ENCODE measurements around the gene ITPR2. TPM values are rescaled to one million over a fixed set of nuclear protein-coding genes. Genes with fewer than 3 reads are reported as not detected.
"Not testable (repeated sequence)": the region's sequence is repeated elsewhere in the genome, so short reads cannot be mapped to it uniquely, and the experiment has no call there.

Gene ITPR2
- total RNA-seq, 1 experiment from 2014 or later = 41.6 TPM

DNA sequence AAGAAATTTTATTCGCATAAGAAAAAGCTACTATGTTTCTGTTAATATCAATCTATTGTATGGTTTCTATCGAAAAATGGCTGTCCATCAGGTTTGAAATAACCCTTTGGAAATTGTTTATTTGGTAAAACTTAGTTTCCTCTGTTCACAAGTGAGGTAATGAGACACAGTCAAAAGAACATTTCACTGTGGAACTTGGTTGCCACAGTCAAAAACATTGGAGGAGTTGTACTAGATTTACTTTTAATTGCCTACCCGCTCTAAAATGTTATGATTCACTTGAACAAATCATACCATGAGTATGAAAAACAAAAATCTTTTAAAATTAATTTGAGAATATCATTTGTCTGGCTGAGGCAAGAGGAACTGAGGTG lies 46.5 kb downstream of the ITPR2 start:
- Mint-ChIP-seq H3K27me3 (ENCODE audit: insufficient read depth, unreplicated experiment) (no peaks in the 10 kb centered on the region), H3K36me3 (ENCODE audit: insufficient read depth, unreplicated experiment) (peaks cover 14% of the 10 kb centered on the region), H3K4me3 (ENCODE audit: unreplicated experiment) (no peak overlapping the region), H3K27ac (ENCODE audit: unreplicated experiment) (no peak overlapping the region), H3K4me1 (ENCODE audit: low read depth, unreplicated experiment) (peaks cover 7% of the 10 kb centered on the region), H3K9me3 (ENCODE audit: unreplicated experiment) (peaks cover 7% of the 10 kb centered on the region)
- intact Hi-C loops (cut with micrococcal nuclease; ENCODE audit: unreplicated experiment) = no loop called here
- TF ChIP-seq, protein P1, sequence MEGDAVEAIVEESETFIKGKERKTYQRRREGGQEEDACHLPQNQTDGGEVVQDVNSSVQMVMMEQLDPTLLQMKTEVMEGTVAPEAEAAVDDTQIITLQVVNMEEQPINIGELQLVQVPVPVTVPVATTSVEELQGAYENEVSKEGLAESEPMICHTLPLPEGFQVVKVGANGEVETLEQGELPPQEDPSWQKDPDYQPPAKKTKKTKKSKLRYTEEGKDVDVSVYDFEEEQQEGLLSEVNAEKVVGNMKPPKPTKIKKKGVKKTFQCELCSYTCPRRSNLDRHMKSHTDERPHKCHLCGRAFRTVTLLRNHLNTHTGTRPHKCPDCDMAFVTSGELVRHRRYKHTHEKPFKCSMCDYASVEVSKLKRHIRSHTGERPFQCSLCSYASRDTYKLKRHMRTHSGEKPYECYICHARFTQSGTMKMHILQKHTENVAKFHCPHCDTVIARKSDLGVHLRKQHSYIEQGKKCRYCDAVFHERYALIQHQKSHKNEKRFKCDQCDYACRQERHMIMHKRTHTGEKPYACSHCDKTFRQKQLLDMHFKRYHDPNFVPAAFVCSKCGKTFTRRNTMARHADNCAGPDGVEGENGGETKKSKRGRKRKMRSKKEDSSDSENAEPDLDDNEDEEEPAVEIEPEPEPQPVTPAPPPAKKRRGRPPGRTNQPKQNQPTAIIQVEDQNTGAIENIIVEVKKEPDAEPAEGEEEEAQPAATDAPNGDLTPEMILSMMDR (IDR thresholded peaks at IDR 0.05; ENCODE audit: insufficient read depth in 1 of 2, low read depth in 1 of 2, low read length in 1 of 2, severe bottlenecking in 1 of 2, unreplicated experiment in 1 of 2) = no peak
- no TSS peak for BruUV-seq (replicated peaks)
- H3K36me3 ChIP-seq (ENCODE audit: control insufficient read depth, insufficient read depth, low read length) = no peaks in the 10 kb centered on the region
- H3K4me3 ChIP-seq (ENCODE audit: low read depth, low read length) = no peak overlapping the region
- ChIA-PET POLR2A (interaction anchor here (0.6 kb wide), 1 partner anchor 234 kb away, joined by 5 read pairs; no protein-coding TSS in a partner anchor), CTCF (no interaction called here)
- no peaks in the 10 kb centered on the region for H3K4me1 ChIP-seq
- no peaks in the 10 kb centered on the region for H3K27me3 ChIP-seq (replicated peaks; ENCODE audit: control insufficient read depth, insufficient read depth, low read length)
- H3K9me3 ChIP-seq = no peaks in the 10 kb centered on the region
- no peak for DNase-seq

DNA sequence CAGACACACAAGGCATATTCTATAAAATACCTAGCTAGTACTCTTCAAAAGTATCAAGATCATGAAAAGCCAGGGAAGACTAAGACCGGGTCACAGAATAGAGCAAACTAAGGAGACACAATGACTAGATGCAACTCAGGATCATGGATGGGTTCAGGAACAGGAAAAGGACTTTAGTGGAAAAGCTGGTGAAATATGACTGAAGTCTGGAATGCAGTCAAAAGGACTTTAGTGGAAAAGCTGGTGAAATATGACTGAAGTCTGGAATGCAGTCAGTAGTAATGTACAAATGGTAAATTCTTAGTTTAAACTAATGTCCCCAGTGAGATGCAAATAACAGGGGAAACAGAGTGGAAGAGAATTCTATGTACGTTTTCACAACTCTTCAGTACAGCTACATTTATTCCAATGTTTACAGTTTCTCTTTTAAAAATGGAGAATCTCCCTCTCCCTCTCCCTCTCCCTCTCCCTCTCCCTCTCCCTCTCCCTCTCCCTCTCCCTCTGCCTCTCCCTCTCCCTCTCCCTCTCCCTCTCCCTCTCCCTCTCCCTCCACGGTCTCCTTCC lies 49.1 kb downstream of the ITPR2 start:
- Mint-ChIP-seq H3K9me3 (ENCODE audit: unreplicated experiment) (peaks cover 17% of the 10 kb centered on the region), H3K36me3 (ENCODE audit: insufficient read depth, unreplicated experiment) (peaks cover 19% of the 10 kb centered on the region)
- CTCF ChIA-PET; POLR2A ChIA-PET; H3K27me3 Mint-ChIP-seq (ENCODE audit: insufficient read depth, unreplicated experiment); H3K4me1 Mint-ChIP-seq (ENCODE audit: low read depth, unreplicated experiment); H3K27me3 ChIP-seq (replicated peaks; ENCODE audit: control insufficient read depth, insufficient read depth, low read length); H3K27ac Mint-ChIP-seq (ENCODE audit: unreplicated experiment); BruUV-seq (replicated peaks); DNase-seq; H3K4me3 Mint-ChIP-seq (ENCODE audit: unreplicated experiment); H3K36me3 ChIP-seq (ENCODE audit: control insufficient read depth, insufficient read depth, low read length); H3K9me3 ChIP-seq; H3K4me3 ChIP-seq (ENCODE audit: low read depth, low read length); H3K4me1 ChIP-seq; intact Hi-C loops (cut with micrococcal nuclease; ENCODE audit: unreplicated experiment): not testable (repeated sequence)

DNA sequence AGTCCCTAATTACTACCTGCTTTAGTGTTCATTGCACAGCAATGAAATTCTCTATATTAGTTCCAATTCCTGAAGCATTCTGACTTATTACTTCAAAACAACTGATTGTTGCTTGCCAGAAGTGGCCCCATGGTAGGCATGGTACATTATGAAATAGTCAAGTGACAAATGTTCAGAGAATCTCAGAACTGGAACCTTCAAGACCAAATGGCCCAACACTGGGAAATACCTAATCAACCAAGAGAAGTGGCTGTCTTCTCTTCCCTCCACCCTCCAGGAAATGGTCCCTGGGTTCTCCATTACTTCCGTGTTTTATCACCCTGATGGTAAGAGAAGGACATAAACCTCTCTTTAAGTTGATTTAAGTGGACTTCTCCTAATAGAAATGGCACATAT lies 49.9 kb downstream of the ITPR2 start:
- TF ChIP-seq, protein P1 (IDR thresholded peaks at IDR 0.05; ENCODE audit: insufficient read depth in 1 of 2, low read depth in 1 of 2, low read length in 1 of 2, severe bottlenecking in 1 of 2, unreplicated experiment in 1 of 2) = no peak
- Histone ChIP-seq H3K4me3 (ENCODE audit: low read depth, low read length) (no peak overlapping the region), H3K36me3 (ENCODE audit: control insufficient read depth, insufficient read depth, low read length) (no peaks in the 10 kb centered on the region), H3K4me1 (no peaks in the 10 kb centered on the region), H3K9me3 (no peaks in the 10 kb centered on the region; the same call in 1 of the 2 replicates), H3K27me3 (replicated peaks; ENCODE audit: control insufficient read depth, insufficient read depth, low read length) (no peaks in the 10 kb centered on the region)
- DNase-seq = no peak
- Mint-ChIP-seq H3K4me3 (ENCODE audit: unreplicated experiment) (no peak overlapping the region), H3K36me3 (ENCODE audit: insufficient read depth, unreplicated experiment) (peaks cover 14% of the 10 kb centered on the region), H3K9me3 (ENCODE audit: unreplicated experiment) (peaks cover 17% of the 10 kb centered on the region), H3K4me1 (ENCODE audit: low read depth, unreplicated experiment) (no peaks in the 10 kb centered on the region), H3K27me3 (ENCODE audit: insufficient read depth, unreplicated experiment) (no peaks in the 10 kb centered on the region), H3K27ac (ENCODE audit: unreplicated experiment) (no peak overlapping the region)
- no TSS peak for BruUV-seq (replicated peaks)
- ChIA-PET POLR2A (no interaction called here), CTCF (no interaction called here)
- intact Hi-C loops (cut with micrococcal nuclease; ENCODE audit: unreplicated experiment) = no loop called here

Measured in Caco-2 (cell line).